GM12891 (cell line): ENCODE data around the gene EYS.

Source experiments
- PAX5 ChIP-seq: IDR thresholded peaks from 2 replicates; pipeline ENCODE4 v1.6.1; 2011; ENCODE audit warnings: low read length, moderate library complexity, mild to moderate bottlenecking; ENCODE audit not compliant: insufficient read depth, severe bottlenecking
- POLR2A ChIP-seq: IDR thresholded peaks from 2 replicates; pipeline ENCODE4 v1.6.1; 2011; ENCODE audit warnings: low read depth, low read length, control low read depth
- POLR2AphosphoS5 ChIP-seq: IDR thresholded peaks from 2 replicates; pipeline ENCODE4 v1.6.1; 2011; ENCODE audit warnings: low read depth, low read length, control low read depth
- POU2F2 ChIP-seq: IDR thresholded peaks from 2 replicates; pipeline ENCODE4 v1.6.1; 2011; ENCODE audit warnings: low read depth, mild to moderate bottlenecking, control low read depth, low read length, moderate library complexity
- SPI1 ChIP-seq: IDR thresholded peaks from 2 replicates; pipeline ENCODE4 v1.6.1; 2011; ENCODE audit warnings: low read depth, low read length, control low read depth
- TAF1 ChIP-seq: IDR thresholded peaks from 2 replicates; pipeline ENCODE4 v1.6.1; 2011; ENCODE audit warnings: low read depth, low read length, control low read depth

GRCh38 chr6:64811119-64811518, 895.9 kb downstream of the EYS start:
- TF ChIP-seq POLR2A (no peak), POLR2AphosphoS5 (no peak), TAF1 (no peak), POU2F2 (no peak), SPI1 (no peak), PAX5 (no peak)
